ENCODE results near the gene TDRD3.

DNA sequence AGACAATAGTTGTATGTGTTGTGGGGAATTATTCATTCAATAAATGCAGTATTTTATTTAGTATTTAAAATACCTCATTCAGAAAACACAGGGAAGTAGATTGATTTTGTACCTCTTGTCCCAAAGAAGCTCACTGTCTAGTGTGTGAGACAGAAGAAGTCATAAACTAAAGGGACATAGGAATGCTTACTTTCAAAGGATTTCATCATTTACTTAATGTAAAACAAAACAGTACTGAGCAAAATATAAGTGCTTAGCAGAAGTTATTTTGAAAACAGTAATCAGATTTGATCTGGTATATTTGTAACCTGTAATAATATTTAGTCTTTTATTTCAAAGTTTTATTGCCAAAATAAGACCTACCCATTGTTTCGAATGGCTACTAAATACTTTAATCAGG is 117.9 kb downstream of the TDRD3 start:
- TF ChIP-seq POLR2A (IDR thresholded peaks at IDR 0.05) (no peak), CTCF (IDR thresholded peaks at IDR 0.05) (no peak)
